AG04450 (cell line): ENCODE measurements around the gene MRPL52. TPM values are rescaled to one million over a fixed set of nuclear protein-coding genes. Genes with fewer than 3 reads are reported as not detected.

Experiments used
- CTCF ChIA-PET: fragments of 300-600, 350-600 bp; formaldehyde crosslinking; extraction: SDS; loops from one replicate; lab custom pipeline; 2022; ENCODE audit warnings: antibody characterized with exemption, inconsistent platforms; lab: Charles Lee
- POLR2A ChIA-PET: fragments of 350-600 bp; formaldehyde crosslinking; extraction: SDS; loops from one replicate; lab custom pipeline; 2021; ENCODE audit warnings: antibody characterized with exemption, inconsistent platforms; lab: Yijun Ruan, JAX
- DNase-seq: peaks from one replicate; pipeline ENCODE4 v3.0.0-alpha.2; 2011; ENCODE audit warnings: low read depth, low spot score
- H3K27ac ChIP-seq: one replicate; pipeline ENCODE4 v1.5.1; 2012; ENCODE audit warnings: low read depth, low read length, control low read depth
- H3K27me3 ChIP-seq: one replicate; pipeline ENCODE4 v1.6.0; 2012; ENCODE audit warnings: low read length; ENCODE audit not compliant: control insufficient read depth, insufficient read depth
- H3K4me3 ChIP-seq: 2 replicates; pipeline ENCODE4 v1.5.1; 2011; ENCODE audit warnings: mild to moderate bottlenecking, low read depth, low read length, control low read depth
- H3K9me3 ChIP-seq: 2 replicates; pipeline ENCODE4 v1.5.1; 2012; ENCODE audit warnings: low read length; ENCODE audit not compliant: control insufficient read depth, insufficient read depth
- polyA plus RNA-seq: library from polyadenylated mRNA; depleted of rRNA; stranded (reverse); fragments of >200 nt; gene quantifications from 2 replicates; pipeline ENCODE4 v1.2.3, GENCODE V29; 2011
- TF ChIP-seq, protein P1 (sequence below): IDR thresholded peaks from 2 replicates; pipeline ENCODE4 v1.5.1; 2011; ENCODE audit warnings: low read depth, low read length, control low read depth, inconsistent platforms

Gene MRPL52
- polyA plus RNA-seq, 1 experiment, result 78.1 TPM

DNA sequence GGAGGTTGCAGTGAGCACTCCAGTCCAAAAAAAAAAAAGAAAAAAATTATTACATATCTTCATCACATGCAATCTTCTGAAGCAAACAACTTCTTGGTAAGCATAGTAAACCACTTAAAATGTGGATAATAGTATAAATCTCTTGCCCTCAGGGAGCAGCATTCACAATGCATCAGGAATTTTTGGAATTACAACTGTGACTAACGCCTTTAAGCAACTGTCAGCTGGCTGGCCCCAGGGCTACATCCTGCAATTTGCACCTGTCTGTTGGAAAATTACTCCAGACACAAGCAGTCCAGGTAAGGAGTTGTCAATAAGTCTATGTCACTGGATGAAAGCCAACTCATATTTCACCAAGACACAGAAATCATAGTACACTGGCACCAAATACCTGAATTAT is 9.0 kb upstream of the MRPL52 start:
- DNase-seq, result no peak
- TF ChIP-seq, protein P1, sequence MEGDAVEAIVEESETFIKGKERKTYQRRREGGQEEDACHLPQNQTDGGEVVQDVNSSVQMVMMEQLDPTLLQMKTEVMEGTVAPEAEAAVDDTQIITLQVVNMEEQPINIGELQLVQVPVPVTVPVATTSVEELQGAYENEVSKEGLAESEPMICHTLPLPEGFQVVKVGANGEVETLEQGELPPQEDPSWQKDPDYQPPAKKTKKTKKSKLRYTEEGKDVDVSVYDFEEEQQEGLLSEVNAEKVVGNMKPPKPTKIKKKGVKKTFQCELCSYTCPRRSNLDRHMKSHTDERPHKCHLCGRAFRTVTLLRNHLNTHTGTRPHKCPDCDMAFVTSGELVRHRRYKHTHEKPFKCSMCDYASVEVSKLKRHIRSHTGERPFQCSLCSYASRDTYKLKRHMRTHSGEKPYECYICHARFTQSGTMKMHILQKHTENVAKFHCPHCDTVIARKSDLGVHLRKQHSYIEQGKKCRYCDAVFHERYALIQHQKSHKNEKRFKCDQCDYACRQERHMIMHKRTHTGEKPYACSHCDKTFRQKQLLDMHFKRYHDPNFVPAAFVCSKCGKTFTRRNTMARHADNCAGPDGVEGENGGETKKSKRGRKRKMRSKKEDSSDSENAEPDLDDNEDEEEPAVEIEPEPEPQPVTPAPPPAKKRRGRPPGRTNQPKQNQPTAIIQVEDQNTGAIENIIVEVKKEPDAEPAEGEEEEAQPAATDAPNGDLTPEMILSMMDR, result no peak
- CTCF ChIA-PET, result interaction anchor here (0.7 to 8.7 kb wide), 6 partner anchors 31 to 264 kb away, joined by 3 to 217 read pairs (median 22); partner anchors contain the start of gene LRP10
- POLR2A ChIA-PET, result no interaction called here
- H3K27ac ChIP-seq, result no peak overlapping the region
- H3K27me3 ChIP-seq, result no peaks in the 10 kb centered on the region
- no peaks in the 10 kb centered on the region; the same call in 1 of the 2 replicates for H3K9me3 ChIP-seq
- H3K4me3 ChIP-seq, result no peak overlapping the region

DNA sequence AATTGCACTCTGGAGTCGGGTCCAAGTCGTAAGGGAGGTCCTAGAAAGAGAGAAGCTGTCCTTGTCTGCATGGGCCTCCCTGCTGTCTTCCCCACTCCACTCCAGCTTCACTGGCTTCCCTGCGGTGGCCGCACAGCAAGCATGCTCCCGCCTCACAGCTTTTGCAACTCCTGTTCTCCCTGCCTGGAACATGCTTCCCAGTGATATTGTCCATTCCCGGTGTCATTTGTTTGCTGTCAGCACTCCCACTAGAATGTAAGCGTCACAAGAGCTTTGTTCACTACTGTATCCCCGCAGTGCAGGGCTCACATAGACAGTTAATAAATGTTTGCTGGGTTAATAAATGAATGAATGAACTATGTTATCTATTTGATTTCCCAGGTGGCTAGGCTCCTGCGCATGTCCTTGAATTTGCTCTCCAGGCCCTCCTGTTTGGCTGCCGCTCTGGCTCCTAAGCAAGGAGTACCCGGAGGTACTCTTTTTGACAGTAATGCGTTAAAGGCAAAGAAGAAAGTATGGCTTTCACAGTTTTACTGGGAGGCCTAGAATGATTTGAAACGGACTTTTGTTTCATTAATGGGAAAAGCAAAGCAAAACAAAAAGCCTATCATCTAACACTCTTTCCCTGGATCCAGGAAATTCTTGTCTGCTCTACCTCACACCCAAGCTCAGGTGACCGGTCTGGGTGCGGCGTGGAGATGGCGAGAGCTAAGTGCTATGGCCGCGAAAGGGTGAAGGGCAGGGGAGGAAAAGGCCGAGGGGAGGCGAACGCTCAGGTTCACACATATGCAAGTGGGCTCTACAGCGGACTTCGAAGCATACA is 8.3 kb upstream of the MRPL52 start:
- no peak for DNase-seq
- CTCF ChIA-PET, result interaction anchor here (0.5 to 8.7 kb wide), 9 partner anchors 14 to 265 kb away, joined by 3 to 217 read pairs (median 19); partner anchors contain the start of genes LRP10 and MMP14
- Histone ChIP-seq H3K27me3 (no peaks in the 10 kb centered on the region), H3K27ac (no peak overlapping the region), H3K9me3 (no peaks in the 10 kb centered on the region; the same call in 1 of the 2 replicates), H3K4me3 (no peak overlapping the region)
- POLR2A ChIA-PET, result interaction anchor here (0.6 to 2.9 kb wide), 2 partner anchors 31 to 250 kb away, joined by 3 to 32 read pairs; no protein-coding TSS in a partner anchor
- TF ChIP-seq, protein P1, result no peak

DNA sequence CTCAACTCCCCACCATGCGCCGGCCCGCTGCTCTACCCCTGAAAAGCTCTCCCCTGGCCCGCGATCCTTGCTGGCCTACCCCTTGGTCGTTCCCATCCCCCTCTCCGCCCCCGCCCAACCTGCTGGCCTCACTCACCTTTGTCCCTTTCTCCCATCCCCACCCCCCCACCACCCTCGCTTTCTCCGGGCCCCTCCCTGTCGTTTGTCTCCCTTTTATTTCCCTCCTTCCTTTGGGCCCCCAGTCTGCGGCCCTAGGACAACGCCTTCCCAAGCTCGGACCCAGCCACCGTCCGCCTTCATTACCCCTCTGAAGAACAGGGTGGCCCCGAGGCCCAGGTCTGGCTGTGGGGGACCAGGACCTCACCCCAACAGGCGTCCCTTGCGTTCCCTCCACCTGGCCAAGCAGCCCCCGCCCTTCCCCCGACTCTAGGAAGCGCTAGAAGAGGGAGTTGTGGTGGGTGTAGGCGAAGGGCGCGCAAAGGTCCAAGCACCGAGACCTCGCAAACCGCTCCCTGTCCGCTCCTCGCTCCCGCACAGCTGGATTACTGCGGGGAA is 7.6 kb upstream of the MRPL52 start:
- TF ChIP-seq, protein P1, result no peak
- Histone ChIP-seq H3K27ac (peak overlapping the region; percentile 65), H3K27me3 (no peaks in the 10 kb centered on the region), H3K4me3 (no peak overlapping the region), H3K9me3 (no peaks in the 10 kb centered on the region; the same call in 1 of the 2 replicates)
- DNase-seq, result no peak
- ChIA-PET CTCF (interaction anchor here (0.5 to 8.7 kb wide), 34 partner anchors 9 to 720 kb away, joined by 3 to 217 read pairs (median 6); partner anchors contain the start of genes LRP10, MMP14 and OXA1L), POLR2A (interaction anchor here (0.5 to 3.4 kb wide), 8 partner anchors 16 to 105 kb away, joined by 3 to 35 read pairs (median 6); partner anchors contain the start of genes OXA1L and RBM23)

- H3K4me3 ChIP-seq, result peak overlapping the region; percentile 34
- POLR2A ChIA-PET, result interaction anchor here (0.5 to 3.4 kb wide), 9 partner anchors 16 to 160 kb away, joined by 3 to 35 read pairs (median 6); partner anchors contain the start of genes AJUBA, OXA1L and RBM23
- H3K9me3 ChIP-seq, result no peaks in the 10 kb centered on the region; the same call in 1 of the 2 replicates
Measured at GRCh38 chr14:22822571-22823098, 7.1 kb upstream of the MRPL52 start.

More at GRCh38 chr14:22822571-22823098, 7.1 kb upstream of the MRPL52 start:
- Histone ChIP-seq H3K27ac (peak overlapping the region; percentile 65), H3K27me3 (no peaks in the 10 kb centered on the region)
- CTCF ChIA-PET, result interaction anchor here (0.5 to 8.7 kb wide), 42 partner anchors 9 to 721 kb away, joined by 3 to 217 read pairs (median 4); partner anchors contain the start of genes LRP10, MMP14 and OXA1L
- DNase-seq, result peak; percentile 62
- TF ChIP-seq, protein P1, result peak; percentile 87
